ENCODE measurements around the gene SOX15. TPM values are rescaled to one million over a fixed set of nuclear protein-coding genes. Genes with fewer than 3 reads are reported as not detected.
"Not testable (repeated sequence)": the region's sequence is repeated elsewhere in the genome, so short reads cannot be mapped to it uniquely, and the experiment has no call there.

SOX15 gene
- total RNA-seq, 1 experiment from 2014 or later = not detected

DNA sequence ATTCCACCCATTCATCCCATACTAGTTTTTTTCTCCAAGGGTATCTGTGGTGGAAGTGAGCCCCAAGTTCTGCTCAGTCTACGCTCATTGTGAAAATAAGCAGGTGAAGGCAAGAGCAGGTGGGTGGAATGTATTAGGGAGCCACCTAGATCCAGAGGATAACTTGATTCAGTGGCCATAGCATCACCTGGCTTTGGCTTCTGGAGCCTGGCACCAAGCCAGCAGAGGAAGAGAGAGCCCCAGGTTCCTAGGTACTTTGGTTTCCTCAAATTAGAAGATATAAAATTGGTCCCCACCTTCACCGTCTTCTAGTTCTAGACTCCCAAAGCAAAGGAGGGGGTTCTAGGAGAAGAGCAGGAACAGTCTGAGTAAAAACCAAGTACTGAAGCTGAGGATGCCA lies 20.7 kb upstream of the SOX15 start:
- no peak for DNase-seq (ENCODE audit: low spot score)

DNA sequence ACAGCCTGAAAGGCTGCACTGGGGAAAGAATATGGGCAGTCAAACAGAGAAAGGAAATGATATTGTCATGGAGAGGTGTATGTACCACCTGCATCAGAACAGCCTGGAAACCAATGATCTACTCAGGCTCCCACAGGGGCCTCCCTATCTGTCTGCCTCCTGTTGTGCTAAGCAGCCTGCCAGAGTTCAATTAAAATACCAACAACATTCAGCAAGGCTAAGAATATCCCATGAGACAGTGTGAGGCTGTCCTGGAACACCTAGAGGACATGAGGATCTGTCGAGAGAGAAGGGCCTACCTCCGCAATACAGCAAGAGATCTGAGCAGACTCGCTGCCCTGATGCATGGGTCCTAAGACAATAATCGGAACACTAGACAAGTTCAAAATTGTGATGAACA lies 16.4 kb upstream of the SOX15 start:
- no peak for DNase-seq (ENCODE audit: low spot score)

DNA sequence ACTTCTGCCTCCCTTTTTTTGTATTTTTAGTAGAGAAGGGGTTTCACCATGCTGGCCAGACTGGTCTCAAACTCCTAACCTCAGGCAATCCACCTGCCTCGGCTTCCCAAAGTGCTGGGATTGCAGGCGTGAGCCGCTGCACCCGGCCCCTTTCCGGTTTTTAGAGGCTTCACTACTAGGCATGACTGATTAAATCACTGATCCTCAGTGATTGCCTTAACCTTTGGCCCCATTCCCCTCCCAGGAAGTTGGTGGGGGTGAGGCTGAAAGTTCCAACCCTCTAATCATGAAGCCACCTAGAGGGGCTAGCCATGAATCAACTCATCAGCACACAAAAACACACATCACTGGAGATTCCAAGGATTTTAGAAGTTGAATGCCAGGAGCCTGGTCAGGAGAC lies 7.7 kb upstream of the SOX15 start:
- not testable (repeated sequence) for DNase-seq (ENCODE audit: low spot score)

DNA sequence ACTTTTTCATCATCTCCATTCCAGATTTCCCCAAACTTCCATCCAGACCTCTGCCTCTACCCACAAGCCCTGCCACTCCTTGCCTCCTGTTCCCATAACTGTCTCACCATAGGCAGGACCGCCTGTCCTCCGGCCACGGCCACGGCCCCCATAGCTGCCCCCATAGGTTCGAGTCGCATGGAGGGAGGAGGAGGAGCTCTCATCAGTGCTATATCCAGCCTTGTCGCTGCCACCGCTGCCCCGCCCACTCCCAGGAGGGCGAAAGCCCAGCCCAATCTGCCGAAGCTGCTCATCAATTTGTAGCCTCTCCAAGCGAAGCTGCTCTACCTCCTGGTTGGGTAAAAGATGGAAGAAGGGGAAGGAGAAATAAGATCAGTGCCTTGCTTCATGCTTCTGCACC lies 3.4 kb upstream of the SOX15 start:
- DNase-seq (ENCODE audit: low spot score) = no peak

DNA sequence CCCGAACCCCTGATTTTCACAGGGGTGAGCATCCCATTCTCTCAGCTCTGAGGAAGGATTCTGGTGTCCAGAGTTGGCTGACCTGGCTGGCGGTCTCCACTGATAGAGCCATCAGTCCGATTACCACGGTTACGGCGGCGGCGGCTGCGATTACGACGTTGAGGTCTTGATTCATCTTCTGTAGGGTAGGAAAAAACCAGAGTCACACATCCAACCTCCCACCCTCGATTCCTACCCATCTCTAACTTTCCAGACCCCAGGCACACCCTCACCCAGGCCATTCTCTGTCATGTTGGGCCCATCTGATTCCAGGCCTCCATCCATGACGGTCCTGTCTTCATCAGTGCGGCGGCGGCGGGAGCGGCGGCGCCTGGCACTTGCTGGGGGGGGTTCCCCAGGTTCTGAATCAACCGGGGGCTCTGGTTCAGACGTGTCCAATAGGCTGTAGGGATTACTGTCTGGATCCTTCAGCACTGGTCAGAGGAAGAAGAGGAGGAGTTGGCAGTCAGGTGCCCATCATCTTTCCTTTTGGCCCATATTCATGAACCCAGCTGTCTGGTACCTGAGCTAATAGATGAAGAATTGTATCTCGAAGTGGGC lies 2.6 kb upstream of the SOX15 start:
- DNase-seq (ENCODE audit: low spot score) = no peak

DNA sequence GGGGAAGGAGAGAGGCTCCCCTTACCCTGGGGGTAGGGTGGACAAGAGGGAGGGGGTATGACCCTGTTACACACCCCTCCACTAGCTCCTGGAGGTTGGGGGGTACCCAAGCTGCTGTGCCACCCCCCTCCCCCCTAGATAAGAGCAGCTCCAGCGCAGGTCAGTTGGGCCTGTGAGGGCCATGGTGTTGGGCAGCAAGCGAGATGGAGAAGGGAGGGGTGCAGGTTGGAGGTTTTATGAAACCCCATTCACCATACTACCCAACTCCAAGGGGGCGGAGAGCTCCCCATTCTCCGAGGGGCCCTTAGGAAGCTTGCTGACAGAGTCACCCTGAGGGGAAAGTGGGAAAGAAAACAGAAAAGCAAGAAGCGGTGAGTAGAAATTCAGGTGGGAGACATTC lies 1.7 kb upstream of the SOX15 start:
- DNase-seq (ENCODE audit: low spot score) = no peak

DNA sequence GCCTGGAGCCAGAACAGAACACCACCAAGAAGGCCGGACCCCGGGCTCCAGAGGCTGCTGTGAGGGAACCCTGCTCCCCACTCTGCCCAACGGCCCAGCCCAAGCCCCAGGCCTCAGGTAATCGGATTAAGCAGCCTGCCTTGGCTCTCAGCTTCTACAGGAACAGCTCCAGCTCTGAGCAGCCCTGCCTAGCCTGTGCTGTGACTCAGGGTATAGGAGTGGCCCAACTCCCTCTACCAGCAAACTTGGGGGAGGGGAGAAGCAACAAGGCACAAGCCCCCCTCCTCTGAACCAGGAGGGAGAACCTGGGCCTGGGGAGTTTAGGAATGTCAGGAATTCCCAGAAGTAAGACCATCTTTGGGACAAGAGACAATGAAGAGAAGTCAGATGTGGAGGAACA lies 849 bp upstream of the SOX15 start:
- no peak for DNase-seq (ENCODE audit: low spot score)

DNA sequence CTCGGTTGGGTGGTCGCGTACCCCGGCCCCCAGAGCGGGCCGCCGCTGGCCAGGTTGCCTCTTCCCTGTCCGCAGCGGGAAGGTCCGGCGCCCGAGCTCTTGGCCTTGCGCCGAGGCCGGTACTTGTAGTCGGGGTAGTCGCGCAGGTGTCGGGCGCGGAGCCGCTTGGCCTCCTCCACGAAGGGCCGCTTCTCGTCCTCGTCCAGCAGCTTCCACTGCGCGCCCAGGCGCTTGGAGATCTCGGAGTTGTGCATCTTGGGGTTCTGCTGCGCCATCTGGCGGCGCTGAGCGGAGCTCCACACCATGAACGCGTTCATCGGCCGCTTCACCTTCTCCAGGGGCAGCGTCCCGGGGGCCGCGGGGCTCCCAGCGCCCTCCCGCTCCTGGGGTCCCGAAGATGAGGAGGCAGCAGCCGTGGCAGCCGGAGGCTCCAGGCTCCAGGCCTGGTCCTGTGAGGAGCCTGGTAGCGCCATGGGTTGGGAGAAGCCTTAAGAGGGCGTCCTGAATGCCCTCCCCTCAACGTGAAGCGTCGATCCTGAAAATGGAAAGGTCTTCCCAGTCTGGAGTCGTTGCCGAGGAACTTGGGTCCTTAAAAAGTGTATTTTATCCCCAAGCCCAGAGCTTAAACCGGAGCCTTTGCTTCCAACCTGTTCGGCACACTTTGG lies 558 bp downstream of the SOX15 start:
- DNase-seq (ENCODE audit: low spot score) = no peak

DNA sequence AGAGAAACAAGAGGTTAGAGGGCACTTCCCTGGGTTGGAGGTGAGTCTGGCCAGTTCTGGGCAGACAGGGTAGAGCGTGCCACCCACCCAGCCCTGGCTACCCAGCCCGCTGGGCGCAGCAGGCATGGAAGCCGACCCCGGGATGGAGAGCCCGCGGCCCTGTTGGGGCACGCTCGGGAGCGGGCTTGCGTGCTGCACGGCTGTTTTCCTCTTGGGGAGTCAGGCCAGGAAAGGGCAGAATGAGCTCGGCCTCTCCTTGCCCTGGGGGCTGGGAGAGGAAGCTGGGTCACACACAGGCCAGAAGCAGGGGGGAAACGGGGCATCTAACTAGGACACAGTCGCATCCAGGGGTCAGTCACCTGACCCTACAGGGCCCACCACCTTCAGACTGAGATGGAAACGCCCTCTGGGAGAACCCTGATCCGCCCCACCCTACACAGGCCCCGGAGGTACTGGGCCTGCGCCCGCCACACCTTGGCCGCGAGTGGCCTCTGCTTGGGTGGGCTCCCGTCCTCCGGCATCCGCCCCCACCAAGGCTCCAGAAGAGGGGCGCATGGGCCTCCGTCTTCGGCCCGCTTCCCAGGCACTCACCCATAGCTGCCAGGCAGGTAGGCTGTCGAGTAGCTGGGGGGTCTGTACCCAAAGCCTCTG lies 1.2 kb downstream of the SOX15 start:
- no peak for DNase-seq (ENCODE audit: low spot score)

DNA sequence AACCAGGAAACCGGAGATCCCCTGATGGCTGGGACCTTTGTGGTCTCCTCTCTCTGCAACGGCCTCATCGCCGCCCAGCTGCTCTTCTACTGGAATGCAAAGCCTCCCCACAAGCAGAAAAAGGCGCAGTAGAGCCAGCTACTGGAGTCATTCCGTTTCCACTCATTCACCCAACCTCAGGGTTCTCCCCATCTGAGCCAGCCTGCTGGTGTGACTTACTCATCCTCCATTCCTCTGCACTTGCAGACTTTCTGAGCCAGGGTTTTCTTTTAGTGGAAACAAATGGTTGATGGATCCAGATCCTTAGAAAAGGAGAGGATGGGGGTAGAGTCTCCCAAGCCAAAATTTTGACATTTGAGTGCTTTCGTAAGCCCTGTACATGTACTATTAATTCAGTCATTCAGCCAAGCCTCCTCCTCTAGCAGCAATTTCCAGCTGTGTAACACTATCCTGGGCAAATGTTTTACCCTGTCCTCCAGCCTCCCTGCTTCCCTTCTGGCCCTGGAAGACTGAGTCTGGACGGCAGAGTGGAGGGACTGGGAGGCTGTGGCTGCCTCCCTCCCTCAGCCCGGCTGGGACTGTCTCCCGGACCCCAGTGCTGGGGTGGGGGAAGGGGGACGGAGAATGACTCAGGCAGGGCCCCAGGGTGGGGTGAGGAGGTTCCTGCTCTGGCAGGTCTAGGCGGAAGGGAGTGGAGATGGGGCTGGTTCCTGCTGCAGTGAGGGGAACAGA lies 2.3 kb downstream of the SOX15 start:
- no peak for DNase-seq (ENCODE audit: low spot score)

DNA sequence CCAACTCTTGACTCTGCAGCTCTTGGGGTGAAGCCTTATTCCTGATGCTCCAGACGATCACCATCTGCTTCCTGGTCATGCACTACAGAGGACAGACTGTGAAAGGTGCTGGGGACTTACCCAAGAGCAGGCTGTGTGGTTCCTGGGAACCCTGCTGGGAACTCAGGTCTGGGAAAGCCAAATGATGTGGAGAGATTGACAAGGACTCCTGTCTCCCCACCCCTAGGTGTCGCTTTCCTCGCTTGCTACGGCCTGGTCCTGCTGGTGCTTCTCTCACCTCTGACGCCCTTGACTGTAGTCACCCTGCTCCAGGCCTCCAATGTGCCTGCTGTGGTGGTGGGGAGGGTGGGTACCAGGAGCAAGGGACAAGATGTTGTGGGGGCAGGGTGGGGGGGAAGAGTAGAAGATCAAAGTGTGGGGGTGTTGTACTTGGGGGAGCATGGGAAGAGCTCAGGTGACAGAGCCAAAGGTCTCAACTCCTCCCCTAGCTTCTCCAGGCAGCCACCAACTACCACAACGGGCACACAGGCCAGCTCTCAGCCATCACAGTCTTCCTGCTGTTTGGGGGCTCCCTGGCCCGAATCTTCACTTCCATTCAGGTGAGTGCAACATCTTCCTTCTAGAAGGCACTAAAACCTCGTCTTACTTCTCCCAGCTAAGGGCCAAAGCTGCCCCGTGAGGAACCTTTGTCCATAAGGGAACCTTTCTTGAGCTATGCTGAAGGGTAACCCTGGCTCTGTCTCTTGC lies 3.0 kb downstream of the SOX15 start:
- no peak for DNase-seq (ENCODE audit: low spot score)

DNA sequence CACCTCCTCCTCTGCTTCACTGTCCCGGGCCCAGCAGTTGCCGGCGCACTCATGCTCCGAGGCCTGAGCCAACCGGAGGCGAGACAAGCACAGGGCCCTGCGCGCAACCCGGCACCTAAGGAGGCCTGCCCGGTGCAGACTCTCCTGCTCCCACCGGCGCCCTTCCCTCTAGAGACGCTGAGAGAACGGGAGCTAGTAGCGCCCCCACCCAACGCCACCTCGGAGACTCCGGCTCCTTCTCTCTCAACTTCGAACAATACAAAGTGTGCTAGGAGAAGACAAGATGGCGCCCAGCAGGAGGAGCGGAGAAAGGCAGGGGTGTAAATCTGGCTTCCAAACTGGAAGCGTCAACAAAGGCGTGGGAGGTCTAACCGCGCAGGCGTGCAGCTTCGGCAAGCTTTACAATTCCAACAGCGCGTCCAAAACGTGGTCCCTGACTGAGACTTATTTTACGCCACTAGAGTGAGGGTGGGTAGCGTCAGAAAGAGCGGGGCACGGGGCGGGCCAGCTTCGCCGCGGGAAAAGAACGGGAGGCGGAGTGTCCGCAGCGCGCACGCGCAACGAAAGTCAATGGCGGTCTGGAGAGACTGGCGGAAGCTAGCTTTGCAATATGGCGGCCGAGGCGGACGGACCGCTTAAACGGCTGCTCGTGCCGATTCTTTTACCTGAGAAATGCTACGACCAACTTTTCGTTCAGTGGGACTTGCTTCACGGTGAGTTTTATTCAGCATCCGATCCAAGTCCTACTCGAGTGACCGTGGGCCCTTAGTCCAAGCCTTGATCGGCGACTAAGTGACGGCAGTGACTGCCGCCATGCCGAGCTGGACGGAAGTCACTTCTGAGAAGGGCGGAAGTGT lies 6.4 kb downstream of the SOX15 start, which contains the start of gene MPDU1:
Gene MPDU1, plus strand, starts transcription at position 600 of the 857 bp plus-strand sequence. Its CDS starts 11 bp downstream, at position 611.
- peak; percentile 91 for DNase-seq (ENCODE audit: low spot score)

DNA sequence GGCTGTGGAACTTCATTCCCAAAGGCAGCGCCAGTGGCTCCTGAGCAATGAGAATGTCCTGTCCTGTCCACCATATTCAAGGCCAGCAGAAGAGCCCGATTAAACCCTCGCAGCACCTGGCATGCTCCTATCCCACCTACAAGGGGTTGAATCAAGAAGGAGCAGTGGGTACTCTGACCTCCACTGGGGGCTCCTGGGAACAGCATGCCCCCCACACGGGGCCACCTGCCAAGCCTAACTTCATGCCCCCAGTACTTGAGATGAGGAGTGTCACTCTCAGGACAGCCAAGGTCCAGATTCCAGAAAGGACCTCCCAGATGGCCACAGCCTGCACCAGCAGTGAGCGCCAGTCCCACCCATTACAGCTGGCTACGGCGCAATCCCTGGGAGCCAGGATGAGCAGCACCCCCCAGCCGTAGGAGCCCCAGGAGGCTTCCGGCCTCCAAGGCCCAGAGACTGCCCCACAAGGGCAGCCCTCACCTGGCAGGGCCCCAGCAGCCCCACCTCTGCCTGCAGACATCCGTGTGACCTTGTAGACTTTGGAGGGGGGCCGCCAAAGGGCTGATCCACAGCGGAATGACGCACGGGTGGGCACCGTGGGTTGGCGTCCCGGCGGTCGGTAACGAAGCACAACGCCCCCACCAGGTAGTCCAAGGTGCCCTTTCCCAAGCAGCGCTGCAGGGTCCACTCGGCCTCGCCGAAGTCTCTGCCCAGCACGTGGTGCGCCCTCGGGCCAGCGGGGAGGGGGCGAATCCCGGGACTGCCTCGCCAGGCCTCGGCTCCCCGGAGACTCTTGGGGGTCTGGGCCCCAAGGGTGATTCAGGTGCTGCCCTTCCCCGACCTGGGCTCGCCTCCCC lies 7.3 kb downstream of the SOX15 start:
- no peak for DNase-seq (ENCODE audit: low spot score)

DNA sequence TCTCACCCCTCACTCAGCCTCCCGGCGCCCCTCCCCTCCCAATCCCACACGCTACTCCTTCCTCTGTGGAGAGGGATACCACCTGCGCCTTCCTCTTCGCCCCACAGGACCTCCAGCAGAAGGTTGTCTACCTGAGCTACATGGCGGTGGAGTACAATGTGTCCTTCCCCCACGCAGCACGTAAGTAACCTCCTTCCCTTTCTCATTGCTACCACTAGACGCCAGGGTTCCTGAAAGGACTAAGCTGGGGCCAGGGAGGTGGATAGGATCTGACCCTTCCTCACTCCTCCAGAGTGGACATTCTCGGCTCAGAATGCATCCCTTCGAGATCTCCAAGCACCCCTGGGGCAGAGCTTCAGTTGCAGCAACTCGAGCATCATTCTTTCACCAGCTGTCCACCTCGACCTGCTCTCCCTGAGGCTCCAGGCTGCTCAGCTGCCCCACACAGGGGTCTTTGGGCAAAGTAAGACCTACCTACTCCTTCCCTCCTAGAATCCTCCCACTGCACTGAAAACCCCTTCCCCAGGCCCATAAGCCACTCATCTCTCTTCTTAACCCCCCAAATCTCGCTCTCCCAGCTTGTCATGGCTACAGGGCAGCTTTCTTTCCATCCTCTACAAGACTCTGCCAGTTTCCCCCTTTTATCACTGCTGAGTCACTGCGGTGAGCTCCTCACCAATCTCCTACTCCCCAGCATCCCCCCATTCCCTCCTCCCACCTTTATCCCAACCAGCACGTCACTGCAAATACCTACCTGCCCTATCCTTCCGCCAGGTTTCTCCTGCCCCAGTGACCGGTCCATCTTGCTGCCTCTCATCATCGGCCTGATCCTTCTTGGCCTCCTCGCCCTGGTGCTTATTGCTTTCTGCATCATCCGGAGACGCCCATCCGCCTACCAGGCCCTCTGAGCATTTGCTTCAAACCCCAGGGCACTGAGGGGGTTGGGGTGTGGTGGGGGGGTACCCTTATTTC lies 9.0 kb downstream of the SOX15 start:
- no peak for DNase-seq (ENCODE audit: low spot score)

DNA sequence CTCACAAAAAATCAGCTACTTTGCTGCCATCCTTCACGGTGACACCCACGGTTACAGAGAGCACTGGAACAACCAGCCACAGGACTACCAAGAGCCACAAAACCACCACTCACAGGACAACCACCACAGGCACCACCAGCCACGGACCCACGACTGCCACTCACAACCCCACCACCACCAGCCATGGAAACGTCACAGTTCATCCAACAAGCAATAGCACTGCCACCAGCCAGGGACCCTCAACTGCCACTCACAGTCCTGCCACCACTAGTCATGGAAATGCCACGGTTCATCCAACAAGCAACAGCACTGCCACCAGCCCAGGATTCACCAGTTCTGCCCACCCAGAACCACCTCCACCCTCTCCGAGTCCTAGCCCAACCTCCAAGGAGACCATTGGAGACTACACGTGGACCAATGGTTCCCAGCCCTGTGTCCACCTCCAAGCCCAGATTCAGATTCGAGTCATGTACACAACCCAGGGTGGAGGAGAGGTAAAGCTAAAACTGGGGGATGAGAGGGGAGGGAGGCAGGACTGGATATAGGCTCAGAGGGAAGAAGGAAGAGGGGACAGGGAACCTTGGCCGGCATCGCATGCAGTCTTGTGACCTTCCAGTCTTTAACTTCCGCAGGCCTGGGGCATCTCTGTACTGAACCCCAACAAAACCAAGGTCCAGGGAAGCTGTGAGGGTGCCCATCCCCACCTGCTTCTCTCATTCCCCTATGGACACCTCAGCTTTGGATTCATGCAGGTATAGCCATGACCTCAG lies 9.9 kb downstream of the SOX15 start:
- no peak for DNase-seq (ENCODE audit: low spot score)

DNA sequence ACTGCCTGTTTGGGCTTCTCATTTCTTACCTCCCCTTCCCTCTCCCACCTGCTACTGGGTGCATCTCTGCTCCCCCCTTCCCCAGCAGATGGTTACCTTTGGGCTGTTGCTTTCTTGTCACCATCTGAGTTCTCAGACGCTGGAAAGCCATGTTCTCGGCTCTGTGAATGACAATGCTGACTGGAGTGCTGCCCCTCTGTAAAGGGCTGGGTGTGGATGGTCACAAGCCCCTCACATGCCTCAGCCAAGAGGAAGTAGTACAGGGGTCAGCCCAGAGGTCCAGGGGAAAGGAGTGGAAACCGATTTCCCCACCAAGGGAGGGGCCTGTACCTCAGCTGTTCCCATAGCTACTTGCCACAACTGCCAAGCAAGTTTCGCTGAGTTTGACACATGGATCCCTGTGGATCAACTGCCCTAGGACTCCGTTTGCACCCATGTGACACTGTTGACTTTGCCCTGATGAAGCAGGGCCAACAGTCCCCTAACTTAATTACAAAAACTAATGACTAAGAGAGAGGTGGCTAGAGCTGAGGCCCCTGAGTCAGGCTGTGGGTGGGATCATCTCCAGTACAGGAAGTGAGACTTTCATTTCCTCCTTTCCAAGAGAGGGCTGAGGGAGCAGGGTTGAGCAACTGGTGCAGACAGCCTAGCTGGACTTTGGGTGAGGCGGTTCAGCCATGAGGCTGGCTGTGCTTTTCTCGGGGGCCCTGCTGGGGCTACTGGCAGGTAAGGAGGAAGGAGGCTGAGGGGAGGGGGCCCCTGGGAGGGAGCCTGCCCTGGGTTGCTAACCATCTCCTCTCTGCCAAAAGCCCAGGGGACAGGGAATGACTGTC lies 10.7 kb downstream of the SOX15 start, which contains the start of gene CD68:
Gene CD68, plus strand, starts transcription at position 638 of the 833 bp plus-strand sequence. Its CDS starts 40 bp downstream, at position 678.
- peak; percentile 84 for DNase-seq (ENCODE audit: low spot score)
